OCI-LY7 (cell line): ENCODE data around the gene AUP1.

Experiments
- EZH2phosphoT487 ChIP-seq: fragments of 200-600 bp; sonication (generic); IDR thresholded peaks from 2 replicates; pipeline ENCODE4 v1.6.1; 2018; ENCODE audit warnings: low read depth, borderline replicate concordance, mild to moderate bottlenecking, mixed run types, antibody characterized with exemption, low read length, moderate library complexity, mixed read lengths
- TF ChIP-seq, protein P1 (sequence below): fragments of 200-600 bp; sonication (generic); conservative IDR thresholded peaks from 2 replicates; pipeline ENCODE4 v1.5.1; 2014; ENCODE audit warnings: mild to moderate bottlenecking, antibody characterized with exemption, low read length, moderate library complexity, mixed read lengths

DNA sequence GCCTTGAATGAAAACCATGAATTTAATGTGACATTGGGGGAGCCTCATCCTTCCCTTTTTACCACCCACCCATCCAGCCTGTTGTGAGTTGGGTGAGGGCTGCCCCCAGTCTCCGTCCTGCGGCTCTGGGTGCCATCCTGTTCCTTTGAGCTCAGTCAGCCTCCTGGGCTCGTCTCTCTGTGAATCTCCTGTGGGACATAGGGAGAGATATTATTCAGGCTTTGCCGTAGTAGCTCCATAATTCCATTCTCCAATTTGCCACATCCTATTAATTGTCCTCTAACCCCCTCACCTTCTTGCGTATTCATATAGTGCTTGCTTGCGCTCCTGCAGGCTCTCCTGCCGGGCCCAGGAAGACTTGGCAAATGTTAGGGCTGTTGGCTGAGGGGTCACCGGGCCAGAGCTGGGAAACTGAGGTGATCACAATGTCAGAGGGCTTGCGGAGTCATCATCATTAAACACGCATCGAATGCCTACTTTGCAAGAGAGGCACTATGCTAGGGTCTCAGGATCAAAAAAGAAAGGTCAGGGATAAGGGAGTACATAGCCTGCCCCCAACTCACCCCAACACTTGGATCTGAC, 2.8 kb downstream of the AUP1 start:
- TF ChIP-seq, protein P1, sequence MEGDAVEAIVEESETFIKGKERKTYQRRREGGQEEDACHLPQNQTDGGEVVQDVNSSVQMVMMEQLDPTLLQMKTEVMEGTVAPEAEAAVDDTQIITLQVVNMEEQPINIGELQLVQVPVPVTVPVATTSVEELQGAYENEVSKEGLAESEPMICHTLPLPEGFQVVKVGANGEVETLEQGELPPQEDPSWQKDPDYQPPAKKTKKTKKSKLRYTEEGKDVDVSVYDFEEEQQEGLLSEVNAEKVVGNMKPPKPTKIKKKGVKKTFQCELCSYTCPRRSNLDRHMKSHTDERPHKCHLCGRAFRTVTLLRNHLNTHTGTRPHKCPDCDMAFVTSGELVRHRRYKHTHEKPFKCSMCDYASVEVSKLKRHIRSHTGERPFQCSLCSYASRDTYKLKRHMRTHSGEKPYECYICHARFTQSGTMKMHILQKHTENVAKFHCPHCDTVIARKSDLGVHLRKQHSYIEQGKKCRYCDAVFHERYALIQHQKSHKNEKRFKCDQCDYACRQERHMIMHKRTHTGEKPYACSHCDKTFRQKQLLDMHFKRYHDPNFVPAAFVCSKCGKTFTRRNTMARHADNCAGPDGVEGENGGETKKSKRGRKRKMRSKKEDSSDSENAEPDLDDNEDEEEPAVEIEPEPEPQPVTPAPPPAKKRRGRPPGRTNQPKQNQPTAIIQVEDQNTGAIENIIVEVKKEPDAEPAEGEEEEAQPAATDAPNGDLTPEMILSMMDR = no peak
- no peak for TF ChIP-seq EZH2phosphoT487
